GM12801 (cell line): ENCODE data around the gene PODXL2.

Experiments
- CTCF ChIP-seq: IDR thresholded peaks from one replicate; pipeline ENCODE4 v1.5.1; 2011; ENCODE audit warnings: control low read depth; ENCODE audit not compliant: insufficient read length; ENCODE audit errors: extremely low read depth

PODXL2 gene

GRCh38 chr3:127718916-127719290 lies 89.9 kb downstream of the PODXL2 start:
- TF ChIP-seq CTCF, result no peak

GRCh38 chr3:127719369-127719768 lies 90.4 kb downstream of the PODXL2 start:
- TF ChIP-seq CTCF, result no peak

GRCh38 chr3:127720161-127720823 lies 91.3 kb downstream of the PODXL2 start:
- TF ChIP-seq CTCF, result no peak

GRCh38 chr3:127720985-127721935 lies 92.3 kb downstream of the PODXL2 start:
- no peak for TF ChIP-seq CTCF

GRCh38 chr3:127722091-127722784 lies 93.3 kb downstream of the PODXL2 start:
- TF ChIP-seq CTCF, result no peak
